IMR-90 (cell line): ENCODE measurements around the gene PPDPF. TPM values are rescaled to one million over a fixed set of nuclear protein-coding genes. Genes with fewer than 3 reads are reported as not detected.

Experiments
- ATAC-seq: fragments of 200-7000 bp; cut with Tn5 transposase; 2 replicates; pipeline ENCODE4 v1.9.1; 2020; ENCODE audit warnings: low read depth, mild to moderate bottlenecking, moderate library complexity
- BruUV-seq: library from RNA; stranded (reverse); fragments of 400-500 nt; replicated peaks from 2 replicates; lab custom pipeline; 2021; lab: Mats Ljungman, UMichigan
- CTCF ChIA-PET: fragments of 300-600 bp; formaldehyde crosslinking; extraction: SDS; loops from one replicate; lab custom pipeline; 2021; ENCODE audit warnings: antibody characterized with exemption; lab: Yijun Ruan, JAX
- POLR2A ChIA-PET: fragments of 300-600 bp; sonication (Branson Sonifier 250); formaldehyde crosslinking; loops from one replicate; lab custom pipeline; 2022; ENCODE audit warnings: antibody characterized with exemption; ENCODE audit not compliant: unreplicated experiment; lab: Charles Lee
- DNase-seq: peaks from one replicate; pipeline ENCODE4 v3.0.0; 2013
- H2AFZ ChIP-seq: replicated peaks from 2 replicates; pipeline ENCODE3; 2013; ENCODE audit warnings: low read length, mild to moderate bottlenecking; ENCODE audit not compliant: poor library complexity
- H2AK5ac ChIP-seq: 2 replicates; pipeline ENCODE4 v1.6.1; 2013; ENCODE audit warnings: low read depth, low read length, inconsistent platforms
- H2AK9ac ChIP-seq: replicated peaks from 2 replicates; pipeline ENCODE3; 2013; ENCODE audit warnings: mild to moderate bottlenecking, low read depth, low read length, moderate library complexity; ENCODE audit not compliant: poor library complexity
- H2BK120ac ChIP-seq: 2 replicates; pipeline ENCODE4 v1.6.1; 2013; ENCODE audit warnings: low read depth, low read length, inconsistent platforms
- H2BK15ac ChIP-seq: 3 replicates; pipeline ENCODE4 v1.6.1; 2013; ENCODE audit warnings: low read depth, low read length, inconsistent platforms
- H2BK20ac ChIP-seq: 2 replicates; pipeline ENCODE4 v1.6.1; 2013; ENCODE audit warnings: low read depth, mild to moderate bottlenecking, inconsistent platforms, low read length, moderate library complexity
- H2BK5ac ChIP-seq: 2 replicates; pipeline ENCODE4 v1.6.1; 2013; ENCODE audit warnings: mild to moderate bottlenecking, low read depth, low read length, inconsistent platforms; ENCODE audit not compliant: poor library complexity, severe bottlenecking
- H3K14ac ChIP-seq: replicated peaks from 2 replicates; pipeline ENCODE4 v1.6.1; 2013; ENCODE audit warnings: low read depth, low read length, inconsistent platforms
- H3K18ac ChIP-seq: 2 replicates; pipeline ENCODE4 v1.6.1; 2013; ENCODE audit warnings: low read depth, low read length, control low read depth
- H3K23ac ChIP-seq: 2 replicates; pipeline ENCODE4 v1.6.1; 2013; ENCODE audit warnings: low read depth, low read length, inconsistent platforms
- H3K27ac ChIP-seq: 2 replicates; pipeline ENCODE4 v1.5.1; 2013; ENCODE audit warnings: mild to moderate bottlenecking, control low read depth, low read length; ENCODE audit not compliant: insufficient read depth
- H3K27me3 ChIP-seq: 2 replicates; pipeline ENCODE4 v1.6.1; 2013; ENCODE audit warnings: low read length; ENCODE audit not compliant: control insufficient read depth, insufficient read depth
- H3K36me3 ChIP-seq: 2 replicates; pipeline ENCODE4 v1.6.1; 2013; ENCODE audit warnings: low read length, mixed read lengths; ENCODE audit not compliant: control insufficient read depth, insufficient read depth
- H3K4ac ChIP-seq: 2 replicates; pipeline ENCODE4 v1.6.1; 2013; ENCODE audit warnings: low read depth, low read length, inconsistent platforms
- H3K4me1 ChIP-seq: 2 replicates; pipeline ENCODE4 v1.6.1; 2013; ENCODE audit warnings: low read length, mixed read lengths; ENCODE audit not compliant: control insufficient read depth, insufficient read depth
- H3K4me2 ChIP-seq: 2 replicates; pipeline ENCODE4 v1.6.1; 2013; ENCODE audit warnings: low read depth, mild to moderate bottlenecking, control low read depth, low read length, moderate library complexity
- H3K4me3 ChIP-seq: 2 replicates; pipeline ENCODE4 v1.5.1; 2013; ENCODE audit warnings: low read depth, mild to moderate bottlenecking, control low read depth, low read length, moderate library complexity; ENCODE audit not compliant: insufficient read depth
- H3K56ac ChIP-seq: 2 replicates; pipeline ENCODE4 v1.6.1; 2013; ENCODE audit warnings: low read length, inconsistent platforms; ENCODE audit not compliant: insufficient read depth; ENCODE audit errors: extremely low read depth
- H3K79me1 ChIP-seq, 2 experiments: 2 replicates each; pipeline ENCODE4 v1.6.1; 2013; ENCODE audit warnings: low read length in 2 of 2, inconsistent platforms in 1 of 2, low read depth in 1 of 2
- H3K9ac ChIP-seq: 2 replicates; pipeline ENCODE4 v1.6.1; 2013; ENCODE audit warnings: low read depth, low read length, control low read depth
- H3K9me1 ChIP-seq: 2 replicates; pipeline ENCODE4 v1.6.1; 2013; ENCODE audit warnings: low read length, inconsistent platforms; ENCODE audit not compliant: insufficient read depth
- H3K9me3 ChIP-seq: 2 replicates; pipeline ENCODE4 v1.6.1; 2013; ENCODE audit warnings: low read length; ENCODE audit not compliant: control insufficient read depth, insufficient read depth
- H4K20me1 ChIP-seq: 2 replicates; pipeline ENCODE4 v1.6.1; 2013; ENCODE audit warnings: low read length, inconsistent platforms; ENCODE audit not compliant: insufficient read depth
- H4K5ac ChIP-seq: 2 replicates; pipeline ENCODE4 v1.6.1; 2013; ENCODE audit warnings: mild to moderate bottlenecking, low read depth, low read length, control low read depth
- H4K8ac ChIP-seq, 2 experiments: 2 replicates each; pipeline ENCODE4 v1.6.1; 2013; ENCODE audit warnings: low read depth in 2 of 2, low read length in 2 of 2, control low read depth in 1 of 2, inconsistent platforms in 1 of 2
- H4K91ac ChIP-seq: 2 replicates; pipeline ENCODE4 v1.6.1; 2013; ENCODE audit warnings: low read depth, low read length, inconsistent platforms; ENCODE audit not compliant: insufficient read depth
- BHLHE40 ChIP-seq: fragments of 150-350 bp; IDR thresholded peaks from 2 replicates; pipeline ENCODE4 v1.6.1; 2016; ENCODE audit warnings: mild to moderate bottlenecking, low read depth, low read length
- CEBPB ChIP-seq: IDR thresholded peaks from 2 replicates; pipeline ENCODE4 v1.6.1; 2012; ENCODE audit warnings: low read depth, low read length, improper control_type of control experiment
- CHD1 ChIP-seq: IDR thresholded peaks from 2 replicates; pipeline ENCODE4 v1.6.1; 2012; ENCODE audit warnings: low read depth, low read length, improper control_type of control experiment
- CTCF ChIP-seq: conservative IDR thresholded peaks from 2 replicates; pipeline ENCODE4 v1.5.1; 2012; ENCODE audit warnings: mild to moderate bottlenecking, low read depth, low read length, improper control_type of control experiment
- MXI1 ChIP-seq: IDR thresholded peaks from 2 replicates; pipeline ENCODE4 v1.6.1; 2012; ENCODE audit warnings: low read depth, mild to moderate bottlenecking, low read length, moderate library complexity, borderline replicate concordance
- POLR2A ChIP-seq: IDR thresholded peaks from 2 replicates; pipeline ENCODE4 v1.6.1; 2012; ENCODE audit warnings: mild to moderate bottlenecking, low read depth, low read length
- RCOR1 ChIP-seq: IDR thresholded peaks from 2 replicates; pipeline ENCODE4 v1.6.1; 2012; ENCODE audit warnings: mild to moderate bottlenecking, low read length, improper control_type of control experiment; ENCODE audit not compliant: insufficient replicate concordance
- RFX5 ChIP-seq: IDR thresholded peaks from 2 replicates; pipeline ENCODE4 v1.8.0; 2012; ENCODE audit warnings: low read depth, mild to moderate bottlenecking, low read length, moderate library complexity
- SMC3 ChIP-seq: fragments of 150-350 bp; IDR thresholded peaks from 2 replicates; pipeline ENCODE4 v1.6.1; 2016; ENCODE audit warnings: low read depth, mild to moderate bottlenecking, antibody characterized with exemption, low read length, moderate library complexity
- WGBS, 2 experiments: methylation state at CpG; one replicate each; pipeline versions ENCODE4 v1.1.5 to v1.1.7; 2013; ENCODE audit warnings: missing lambda C conversion rate in 2 of 2; ENCODE audit not compliant: insufficient read length in 1 of 2; ENCODE audit errors: extremely low coverage in 2 of 2; 5-methylcytosine and 5-hydroxymethylcytosine counted together
- dilution Hi-C: fragments of 300-500 bp; cut with HindIII; formaldehyde crosslinking; loops from one replicate; pipeline ENCODE4 v1.14.3; 2018; ENCODE audit warnings: low sequenced_read_pairs; ENCODE audit not compliant: unreplicated experiment
- in situ Hi-C: fragments of 300-500 bp; cut with MboI; formaldehyde crosslinking; loops from 3 replicates; pipeline ENCODE4 v1.14.3; 2019; ENCODE audit warnings: low sequenced_read_pairs, inconsistent platforms, mixed read lengths
- intact Hi-C: fragments of 100-400 bp; cut with micrococcal nuclease; formaldehyde crosslinking; loops from 2 replicates; pipeline ENCODE4 v1.10.0; 2022
- polyA plus RNA-seq, 3 experiments: library from polyadenylated mRNA; depleted of rRNA; stranded (reverse); fragments of >200 nt; gene quantifications; 2 replicates each; pipeline ENCODE4 v1.2.3, GENCODE V29; 2012; ENCODE audit warnings: low replicate concordance in 1 of 3
- total RNA-seq: library from RNA; depleted of rRNA; stranded (reverse); fragments of >200 nt; gene quantifications from 2 replicates; pipeline ENCODE4 v1.2.3, GENCODE V29; 2012
- TF ChIP-seq, protein P1 (sequence below): fragments of 150-350 bp; IDR thresholded peaks from 2 replicates; pipeline ENCODE4 v1.6.1; 2016; ENCODE audit warnings: low read depth, mild to moderate bottlenecking, low read length, moderate library complexity, borderline replicate concordance
- TF ChIP-seq, protein P2 (sequence below): fragments of 150-350 bp; IDR thresholded peaks from 2 replicates; pipeline ENCODE4 v1.6.1; 2017; ENCODE audit warnings: mild to moderate bottlenecking, antibody characterized with exemption, low read length, low read depth

Gene PPDPF
- total and polyA plus RNA-seq, 2 of the 4 experiments (the other 2 are of a cell fraction), result 12.9 to 171 TPM

DNA sequence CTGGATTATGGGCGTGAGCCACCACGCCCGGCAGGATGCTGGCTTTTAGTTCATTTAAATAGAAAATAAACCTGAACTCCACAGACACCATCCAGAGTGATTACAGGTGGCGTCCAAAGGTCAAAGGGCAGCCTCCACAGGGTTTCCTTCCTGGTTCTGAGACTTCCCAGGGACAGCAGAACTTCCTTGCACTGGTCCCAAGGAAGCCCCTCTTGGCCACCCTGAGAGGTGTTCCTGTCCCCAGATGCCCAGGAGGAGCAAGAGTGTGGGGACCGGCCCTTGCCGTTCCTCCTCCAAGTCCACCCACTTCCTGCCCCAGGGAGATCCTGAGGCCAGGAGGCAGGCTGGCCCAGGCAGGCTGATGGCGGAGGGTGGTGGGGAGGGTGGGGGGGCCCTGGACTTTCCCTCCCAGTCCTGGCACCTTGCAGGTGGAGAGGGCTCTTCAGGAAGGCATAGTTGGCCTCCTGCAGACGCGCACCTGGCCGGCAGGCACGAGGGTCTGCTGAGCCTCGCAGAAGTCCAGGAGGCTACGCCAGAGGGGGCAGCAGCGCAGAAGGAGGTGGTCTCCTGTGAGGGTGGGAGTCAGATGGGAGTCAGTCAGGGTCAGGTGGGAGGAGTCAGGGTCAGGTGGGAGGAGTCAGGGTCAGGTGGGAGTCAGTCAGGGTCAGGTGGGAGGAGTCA lies 38.4 kb downstream of the PPDPF start:
- H4K8ac ChIP-seq, result no peak overlapping the region
- in situ Hi-C loops (no loop called here), intact Hi-C loops (no loop called here), dilution Hi-C loops (no loop called here)
- H3K4ac ChIP-seq, result no peak overlapping the region
- POLR2A ChIA-PET, result interaction anchor here (0.6 kb wide), 2 partner anchors 15 to 70 kb away, joined by 4 to 6 read pairs; partner anchors contain the start of gene HELZ2
- no peak overlapping the region for H4K91ac ChIP-seq
- H3K9ac ChIP-seq, result no peak overlapping the region
- no peak overlapping the region for H3K14ac ChIP-seq
- no peak overlapping the region for H4K5ac ChIP-seq
- 98% methylated on average over 6 of the region's 14 CpGs; no CpG with 5 or more reads in 1 of the 2 experiments for WGBS, 2 experiments
- H3K79me1 ChIP-seq, result no peaks in the 10 kb centered on the region
- H2BK15ac ChIP-seq, result no peak overlapping the region
- no peak overlapping the region for H3K4me2 ChIP-seq
- no peak overlapping the region for H3K4me3 ChIP-seq
- CTCF ChIA-PET, result no interaction called here
- no peaks in the 10 kb centered on the region for H3K9me1 ChIP-seq
- no peaks in the 10 kb centered on the region; the same call in 1 of the 2 replicates for H4K20me1 ChIP-seq
- peaks cover 39% of the 10 kb centered on the region for H3K36me3 ChIP-seq
- no peak overlapping the region for H3K56ac ChIP-seq
- ATAC-seq (no peak), DNase-seq (no peak)
- H3K23ac ChIP-seq, result no peak overlapping the region
- H2BK5ac ChIP-seq, result no peak overlapping the region
- peaks cover 5% of the 10 kb centered on the region; the same call in 1 of the 2 replicates for H3K4me1 ChIP-seq
- no peak overlapping the region for H2BK120ac ChIP-seq
- no peaks in the 10 kb centered on the region for H3K9me3 ChIP-seq
- TF ChIP-seq, protein P1, sequence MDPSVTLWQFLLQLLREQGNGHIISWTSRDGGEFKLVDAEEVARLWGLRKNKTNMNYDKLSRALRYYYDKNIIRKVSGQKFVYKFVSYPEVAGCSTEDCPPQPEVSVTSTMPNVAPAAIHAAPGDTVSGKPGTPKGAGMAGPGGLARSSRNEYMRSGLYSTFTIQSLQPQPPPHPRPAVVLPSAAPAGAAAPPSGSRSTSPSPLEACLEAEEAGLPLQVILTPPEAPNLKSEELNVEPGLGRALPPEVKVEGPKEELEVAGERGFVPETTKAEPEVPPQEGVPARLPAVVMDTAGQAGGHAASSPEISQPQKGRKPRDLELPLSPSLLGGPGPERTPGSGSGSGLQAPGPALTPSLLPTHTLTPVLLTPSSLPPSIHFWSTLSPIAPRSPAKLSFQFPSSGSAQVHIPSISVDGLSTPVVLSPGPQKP, result no peak
- no peak for TF ChIP-seq SMC3
- no peak for TF ChIP-seq BHLHE40
- no peak for TF ChIP-seq CHD1
- no peak for TF ChIP-seq RFX5
- no peak for TF ChIP-seq MXI1
- TF ChIP-seq CEBPB, result no peak
- TF ChIP-seq, protein P2, sequence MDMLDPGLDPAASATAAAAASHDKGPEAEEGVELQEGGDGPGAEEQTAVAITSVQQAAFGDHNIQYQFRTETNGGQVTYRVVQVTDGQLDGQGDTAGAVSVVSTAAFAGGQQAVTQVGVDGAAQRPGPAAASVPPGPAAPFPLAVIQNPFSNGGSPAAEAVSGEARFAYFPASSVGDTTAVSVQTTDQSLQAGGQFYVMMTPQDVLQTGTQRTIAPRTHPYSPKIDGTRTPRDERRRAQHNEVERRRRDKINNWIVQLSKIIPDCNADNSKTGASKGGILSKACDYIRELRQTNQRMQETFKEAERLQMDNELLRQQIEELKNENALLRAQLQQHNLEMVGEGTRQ, result no peak
- no peak for TF ChIP-seq POLR2A
- no peak for TF ChIP-seq RCOR1
- TF ChIP-seq CTCF, result no peak
- H2BK20ac ChIP-seq, result no peak overlapping the region
- H3K18ac ChIP-seq, result no peak overlapping the region
- H3K27ac ChIP-seq, result no peak overlapping the region
- H3K27me3 ChIP-seq, result no peaks in the 10 kb centered on the region
- H2AK9ac ChIP-seq, result no peak overlapping the region
- no peak overlapping the region for H2AK5ac ChIP-seq
- no TSS peak for BruUV-seq
- no peak overlapping the region for H2AFZ ChIP-seq
